HG02798 (cell line): Measurements from ENCODE around the gene ARMH4.

ENCODE experiments used
- ATAC-seq: cut with Tn5 transposase; IDR thresholded peaks from one replicate; pipeline ENCODE4 v1.9.1; 2021; ENCODE audit warnings: mild to moderate bottlenecking; ENCODE audit not compliant: unreplicated experiment, poor library complexity

The ARMH4 gene, protein sequence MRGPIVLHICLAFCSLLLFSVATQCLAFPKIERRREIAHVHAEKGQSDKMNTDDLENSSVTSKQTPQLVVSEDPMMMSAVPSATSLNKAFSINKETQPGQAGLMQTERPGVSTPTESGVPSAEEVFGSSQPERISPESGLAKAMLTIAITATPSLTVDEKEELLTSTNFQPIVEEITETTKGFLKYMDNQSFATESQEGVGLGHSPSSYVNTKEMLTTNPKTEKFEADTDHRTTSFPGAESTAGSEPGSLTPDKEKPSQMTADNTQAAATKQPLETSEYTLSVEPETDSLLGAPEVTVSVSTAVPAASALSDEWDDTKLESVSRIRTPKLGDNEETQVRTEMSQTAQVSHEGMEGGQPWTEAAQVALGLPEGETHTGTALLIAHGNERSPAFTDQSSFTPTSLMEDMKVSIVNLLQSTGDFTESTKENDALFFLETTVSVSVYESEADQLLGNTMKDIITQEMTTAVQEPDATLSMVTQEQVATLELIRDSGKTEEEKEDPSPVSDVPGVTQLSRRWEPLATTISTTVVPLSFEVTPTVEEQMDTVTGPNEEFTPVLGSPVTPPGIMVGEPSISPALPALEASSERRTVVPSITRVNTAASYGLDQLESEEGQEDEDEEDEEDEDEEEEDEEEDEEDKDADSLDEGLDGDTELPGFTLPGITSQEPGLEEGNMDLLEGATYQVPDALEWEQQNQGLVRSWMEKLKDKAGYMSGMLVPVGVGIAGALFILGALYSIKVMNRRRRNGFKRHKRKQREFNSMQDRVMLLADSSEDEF

GRCh38 chr14:58152014-58152857 is at the start of gene ARMH4:
Gene ARMH4 (minus strand): TSS chr14:58152213. CDS start chr14:58139358, 12,855 bp downstream.
- ATAC-seq, result peak; percentile 96

GRCh38 chr14:58200846-58201245 is 48.8 kb upstream of the ARMH4 start:
- no peak for ATAC-seq

- ATAC-seq, result peak; percentile 9
Measured at GRCh38 chr14:58200480-58200841, 48.4 kb upstream of the ARMH4 start.

DNA sequence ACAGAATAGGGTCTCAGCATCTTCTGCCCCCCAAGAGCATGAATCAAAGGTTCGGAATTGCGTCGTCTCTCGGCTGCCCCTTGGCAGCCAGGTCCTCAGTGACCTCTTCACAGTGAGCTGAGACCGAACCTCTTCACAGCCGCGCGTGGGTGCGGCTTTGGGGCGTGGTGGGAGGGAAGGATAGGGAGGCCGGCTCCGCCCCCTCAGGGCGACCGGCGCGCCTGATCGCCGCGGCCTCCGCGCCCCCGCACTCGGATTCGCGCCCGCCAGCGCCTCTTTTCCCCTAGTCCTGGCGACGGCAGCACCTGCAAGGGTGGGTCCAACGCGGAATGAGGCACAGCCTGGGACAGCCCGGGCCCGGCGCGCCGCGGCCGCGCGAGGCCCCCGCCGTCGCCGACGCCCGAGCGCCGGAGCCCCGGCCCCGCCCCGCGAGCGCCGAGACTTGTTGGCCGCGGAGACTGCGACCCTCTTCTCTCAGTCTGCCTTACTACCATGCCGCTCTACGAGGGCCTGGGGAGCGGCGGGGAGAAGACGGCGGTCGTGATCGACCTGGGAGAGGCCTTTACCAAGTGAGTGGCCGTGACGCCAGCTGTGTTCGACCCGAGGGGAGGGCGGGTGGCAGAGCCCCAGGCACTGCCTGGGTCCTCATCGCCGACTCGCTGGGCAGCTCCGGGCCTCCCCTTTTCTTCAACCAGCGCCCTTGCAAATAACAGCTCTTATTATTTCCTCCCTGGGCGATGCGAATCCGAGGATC is 47.9 kb upstream of the ARMH4 start, which contains the start of gene ACTR10:
ACTR10 (plus strand) TSS at position 424 of the 754 bp plus-strand sequence; CDS start at position 493, 69 bp downstream.
- peak; percentile 96 for ATAC-seq

GRCh38 chr14:58198086-58198485 is 46.1 kb upstream of the ARMH4 start:
- ATAC-seq, result no peak

- no peak for ATAC-seq
Measured at GRCh38 chr14:58196198-58196597, 44.2 kb upstream of the ARMH4 start.

- ATAC-seq, result no peak
Measured at GRCh38 chr14:58193542-58193941, 41.5 kb upstream of the ARMH4 start.

- no peak for ATAC-seq
Measured at GRCh38 chr14:58191763-58192601, 40.0 kb upstream of the ARMH4 start.

DNA sequence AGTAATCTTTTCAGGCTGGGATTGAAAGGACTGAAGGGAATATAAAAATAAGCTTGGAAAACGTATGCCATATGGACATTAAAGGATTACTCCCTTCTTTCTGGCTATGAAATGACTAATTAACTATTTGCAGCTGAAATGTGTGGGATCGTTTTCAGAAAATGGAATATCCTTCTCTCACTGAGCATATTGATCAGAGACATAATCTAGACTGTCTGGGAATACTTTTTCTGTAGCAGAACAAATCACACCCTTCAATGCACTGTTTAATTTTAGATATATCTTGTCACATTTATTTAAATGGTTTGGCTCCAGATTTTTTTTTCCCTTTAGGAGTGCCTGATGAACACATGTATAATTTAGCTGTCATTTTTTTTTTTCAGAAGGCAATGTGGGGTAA is 37.2 kb upstream of the ARMH4 start:
- no peak for ATAC-seq

- no peak for ATAC-seq
Measured at GRCh38 chr14:58177125-58177524, 25.1 kb upstream of the ARMH4 start.

DNA sequence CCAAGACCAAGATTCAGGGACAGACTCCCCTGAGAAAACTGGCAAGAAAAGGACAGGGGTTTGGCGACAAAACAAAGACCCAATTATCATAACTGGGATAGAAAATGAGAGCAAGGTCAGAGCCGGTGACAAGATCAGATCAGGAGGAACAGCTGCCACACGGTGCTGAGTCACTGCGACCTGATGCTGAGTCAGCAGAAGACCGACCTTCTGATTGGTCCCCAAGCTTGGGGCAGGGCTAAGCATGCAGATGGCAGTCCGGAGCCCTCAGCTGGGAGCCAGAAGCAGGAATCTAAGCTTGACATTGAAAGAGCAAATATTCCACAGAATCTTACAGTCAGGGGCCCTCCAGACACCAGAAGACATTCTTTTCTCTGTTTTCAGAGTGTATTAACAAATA is 19.1 kb upstream of the ARMH4 start:
- peak; percentile 97 for ATAC-seq

DNA sequence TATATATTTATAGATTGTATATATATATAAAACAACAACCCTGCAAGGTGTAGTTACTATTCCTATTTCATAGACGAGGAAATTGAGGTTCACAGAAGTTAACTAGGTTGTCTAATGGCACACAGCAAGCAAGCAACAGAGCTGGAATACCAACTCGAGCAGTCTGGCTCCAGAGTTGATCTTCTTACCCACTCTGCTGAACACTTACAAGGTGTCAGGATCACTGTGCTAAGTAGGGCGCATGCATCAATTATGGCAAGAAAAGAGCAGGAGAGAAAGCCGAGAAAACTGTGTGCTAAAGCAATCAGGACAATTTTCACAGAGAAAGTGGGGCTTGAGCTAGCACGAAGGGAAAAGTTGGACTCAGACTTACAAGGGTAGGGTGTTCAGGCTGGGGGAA is 15.9 kb upstream of the ARMH4 start:
- no peak for ATAC-seq

DNA sequence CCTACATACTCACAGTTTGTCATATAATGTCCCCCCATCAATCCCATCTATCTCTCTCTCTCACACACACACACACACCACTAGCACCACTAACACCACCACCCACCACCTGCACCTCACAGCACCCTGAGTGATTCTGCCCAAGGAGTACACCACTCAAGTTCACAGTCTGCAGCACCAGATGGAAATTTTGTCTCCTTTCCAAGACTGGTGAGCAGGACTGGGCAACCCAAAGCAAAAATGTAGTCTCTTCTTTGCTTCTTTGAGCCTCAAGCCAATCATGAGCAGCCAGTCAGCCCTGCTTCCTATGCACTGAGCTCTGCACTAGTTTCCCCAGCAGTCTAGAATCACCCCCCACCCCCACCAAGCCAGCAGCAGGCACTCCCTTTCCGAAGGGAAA is 15.0 kb upstream of the ARMH4 start:
- no peak for ATAC-seq

GRCh38 chr14:58166005-58166983 is 14.3 kb upstream of the ARMH4 start:
- peak; percentile 56 for ATAC-seq

DNA sequence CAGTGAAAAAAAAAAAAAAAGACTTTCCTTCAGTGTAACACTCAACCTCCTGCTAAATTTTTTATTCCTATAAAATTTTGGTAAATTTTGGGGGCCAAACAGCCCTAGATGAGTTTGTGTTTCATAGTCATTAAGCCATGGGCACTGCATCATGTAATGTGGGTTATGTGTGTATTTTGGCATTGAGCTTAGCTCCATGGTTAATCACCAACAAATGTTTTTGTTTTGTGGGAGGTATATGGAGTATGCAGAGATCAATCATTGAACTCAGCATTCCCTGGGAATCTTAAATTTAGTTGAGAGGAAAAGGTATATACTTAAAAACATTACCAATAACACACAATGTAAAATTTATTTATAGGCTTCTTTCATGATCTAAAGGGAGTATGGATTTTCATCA is 8.5 kb upstream of the ARMH4 start:
- ATAC-seq, result no peak

DNA sequence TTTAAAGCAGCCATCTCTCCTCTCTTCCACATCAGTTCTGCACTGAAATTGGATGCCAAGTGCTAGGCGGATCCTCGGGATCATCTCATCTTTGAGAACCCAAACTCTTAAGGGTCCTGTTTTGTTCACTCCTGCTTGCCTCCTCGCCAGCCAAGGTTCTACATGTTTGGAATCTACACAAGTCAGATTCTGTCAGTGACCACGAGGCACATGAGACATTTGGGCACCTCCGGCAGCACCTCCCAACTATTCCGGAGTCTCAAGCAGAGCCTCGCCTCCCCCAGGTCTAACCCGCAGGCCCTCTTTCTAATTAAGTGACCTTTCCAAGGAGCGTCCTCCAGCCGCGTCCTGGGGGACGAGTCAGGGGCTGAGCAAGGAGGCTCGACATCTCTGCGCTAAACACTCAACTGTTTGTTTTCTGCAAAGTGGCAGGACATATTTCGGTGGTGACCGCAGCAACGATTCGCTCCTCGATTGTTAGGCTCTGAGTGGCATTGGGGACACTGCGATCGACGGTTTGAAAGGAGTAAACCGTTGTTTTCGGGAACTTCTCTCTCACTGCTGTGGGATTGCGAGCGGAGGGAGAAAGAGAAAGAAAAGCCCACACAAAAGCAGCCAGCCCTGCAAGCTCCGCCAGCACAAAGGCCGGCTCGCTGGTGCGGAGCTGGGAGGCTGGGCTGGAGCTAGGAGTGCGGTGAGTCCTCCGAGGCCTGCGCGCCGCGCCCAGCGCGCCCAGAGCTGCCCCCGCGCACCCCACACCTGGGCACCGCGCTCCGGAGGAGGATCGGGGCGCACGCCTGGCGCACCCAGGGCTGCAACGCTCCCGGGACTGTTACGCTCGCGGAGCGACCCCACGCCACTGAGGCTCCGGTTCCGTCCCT is 640 bp downstream of the ARMH4 start:
- peak; percentile 2 for ATAC-seq

DNA sequence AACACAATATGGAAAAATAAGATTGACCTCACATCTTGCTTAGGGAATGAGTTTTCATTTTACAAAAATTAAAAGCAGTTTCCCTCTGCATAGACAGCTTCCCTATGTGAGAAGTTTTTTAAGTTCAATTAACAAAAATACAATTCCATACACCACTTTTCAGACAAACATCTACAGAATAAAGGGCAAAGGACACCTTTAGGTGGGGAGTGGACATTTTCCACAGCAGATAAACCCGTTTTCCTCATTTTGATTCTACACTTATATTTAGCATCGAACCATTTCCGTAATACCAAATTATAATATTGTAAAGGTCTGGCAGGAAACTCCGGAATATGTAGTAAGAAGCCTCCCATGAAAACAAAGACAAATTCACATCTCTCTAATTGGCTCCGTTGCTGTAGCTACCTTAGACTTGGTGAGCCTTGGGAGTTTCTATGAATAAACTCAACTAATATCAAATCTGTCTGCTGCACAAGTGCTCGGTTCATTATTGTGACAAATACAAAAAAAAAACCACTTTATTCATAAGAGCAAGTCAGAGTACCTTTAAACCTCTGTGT is 1.7 kb downstream of the ARMH4 start:
- ATAC-seq, result no peak
